ENCODE results near the gene EFCAB14. TPM values are rescaled to one million over a fixed set of nuclear protein-coding genes. Genes with fewer than 3 reads are reported as not detected.

Gene EFCAB14
- total RNA-seq, 6 experiments from 2014 or later, result 60.6 to 69.7 (median 66.4) TPM

DNA sequence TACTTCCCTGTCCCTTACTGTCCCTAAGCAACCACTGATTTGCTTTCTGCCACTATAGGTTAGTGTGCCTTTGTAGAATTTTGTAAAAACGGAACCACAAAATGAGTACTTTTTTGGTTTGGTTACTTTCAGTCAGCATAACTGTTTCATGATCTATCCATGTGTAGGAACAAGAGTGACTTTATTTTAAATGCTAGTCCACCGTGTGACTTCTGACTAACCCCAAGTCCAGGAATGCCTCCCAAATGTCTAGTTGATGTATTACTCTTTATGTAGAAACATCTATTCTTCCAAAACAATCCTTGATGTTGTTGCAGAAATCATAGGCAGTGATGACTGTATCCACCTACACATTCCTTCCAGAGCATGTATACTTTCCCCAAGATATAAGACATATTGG lies 72.1 kb downstream of the EFCAB14 start:
- Mint-ChIP-seq H3K9me3 (0 out of 2 replicates have a peak, but pooled peaks cover 4% of the 10 kb centered on the region), H3K27ac (no peak overlapping the region; the same call in 1 of the 2 replicates), H3K27me3 (ENCODE audit: insufficient read depth) (no peaks in the 10 kb centered on the region), H3K4me1 (ENCODE audit: low read depth) (peaks cover 41% of the 10 kb centered on the region), H3K4me3 (no peak overlapping the region), H3K36me3 (ENCODE audit: low read depth) (peaks cover 35% of the 10 kb centered on the region)
- TF ChIP-seq, protein P1, sequence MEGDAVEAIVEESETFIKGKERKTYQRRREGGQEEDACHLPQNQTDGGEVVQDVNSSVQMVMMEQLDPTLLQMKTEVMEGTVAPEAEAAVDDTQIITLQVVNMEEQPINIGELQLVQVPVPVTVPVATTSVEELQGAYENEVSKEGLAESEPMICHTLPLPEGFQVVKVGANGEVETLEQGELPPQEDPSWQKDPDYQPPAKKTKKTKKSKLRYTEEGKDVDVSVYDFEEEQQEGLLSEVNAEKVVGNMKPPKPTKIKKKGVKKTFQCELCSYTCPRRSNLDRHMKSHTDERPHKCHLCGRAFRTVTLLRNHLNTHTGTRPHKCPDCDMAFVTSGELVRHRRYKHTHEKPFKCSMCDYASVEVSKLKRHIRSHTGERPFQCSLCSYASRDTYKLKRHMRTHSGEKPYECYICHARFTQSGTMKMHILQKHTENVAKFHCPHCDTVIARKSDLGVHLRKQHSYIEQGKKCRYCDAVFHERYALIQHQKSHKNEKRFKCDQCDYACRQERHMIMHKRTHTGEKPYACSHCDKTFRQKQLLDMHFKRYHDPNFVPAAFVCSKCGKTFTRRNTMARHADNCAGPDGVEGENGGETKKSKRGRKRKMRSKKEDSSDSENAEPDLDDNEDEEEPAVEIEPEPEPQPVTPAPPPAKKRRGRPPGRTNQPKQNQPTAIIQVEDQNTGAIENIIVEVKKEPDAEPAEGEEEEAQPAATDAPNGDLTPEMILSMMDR (IDR thresholded peaks at IDR 0.05), result no peak
- no peak for DNase-seq

DNA sequence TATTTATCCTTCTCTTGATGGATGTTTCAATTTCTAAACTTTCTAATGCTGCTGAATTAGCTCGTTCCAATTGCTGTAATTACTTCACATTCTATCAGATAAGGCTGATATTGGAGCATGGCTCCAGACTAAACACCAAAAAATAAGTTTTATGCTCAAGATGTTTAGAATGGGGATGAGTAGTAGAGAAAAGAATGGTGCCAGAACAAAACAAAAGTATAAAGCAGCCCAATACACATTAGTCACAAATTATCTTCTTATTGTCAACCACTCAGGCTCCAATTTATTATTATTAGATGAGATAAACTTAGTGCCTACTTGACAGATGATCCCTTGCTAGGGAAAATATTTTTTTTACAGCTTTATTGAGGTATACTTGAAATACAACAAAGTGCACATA lies 72.6 kb downstream of the EFCAB14 start:
- Mint-ChIP-seq H3K27me3 (ENCODE audit: insufficient read depth) (no peaks in the 10 kb centered on the region), H3K9me3 (0 out of 2 replicates have a peak, but pooled peaks cover 4% of the 10 kb centered on the region), H3K4me1 (ENCODE audit: low read depth) (peaks cover 41% of the 10 kb centered on the region), H3K4me3 (no peak overlapping the region), H3K27ac (no peak overlapping the region), H3K36me3 (ENCODE audit: low read depth) (peaks cover 40% of the 10 kb centered on the region)
- TF ChIP-seq, protein P1 (IDR thresholded peaks at IDR 0.05), result no peak
- no peak for DNase-seq

DNA sequence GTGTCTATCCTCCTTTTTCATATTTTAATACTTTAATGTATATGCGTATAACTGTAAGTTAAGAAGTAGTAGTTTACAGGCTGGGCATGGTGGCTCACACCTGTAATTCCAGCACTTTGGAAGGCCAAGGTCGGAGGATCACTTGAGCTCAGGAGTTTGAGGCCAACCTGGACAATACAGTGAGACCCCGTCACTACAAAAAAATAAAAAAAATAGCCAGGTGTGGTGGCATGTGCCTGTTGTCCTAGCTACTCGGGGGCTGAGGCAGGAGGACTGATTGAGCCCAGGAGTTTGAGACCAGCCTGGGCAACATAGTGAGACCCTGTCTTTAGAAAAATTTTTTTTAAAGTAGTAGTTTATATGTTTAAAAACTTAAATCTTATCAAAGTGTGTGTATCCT lies 73.1 kb downstream of the EFCAB14 start:
- peaks cover 43% of the 10 kb centered on the region for H3K36me3 Mint-ChIP-seq (ENCODE audit: low read depth)
- peaks cover 41% of the 10 kb centered on the region for H3K4me1 Mint-ChIP-seq (ENCODE audit: low read depth)
- H3K9me3 Mint-ChIP-seq, result 0 out of 2 replicates have a peak, but pooled peaks cover 4% of the 10 kb centered on the region
- no peaks in the 10 kb centered on the region for H3K27me3 Mint-ChIP-seq (ENCODE audit: insufficient read depth)
- DNase-seq, result no peak
- TF ChIP-seq, protein P1 (IDR thresholded peaks at IDR 0.05), result no peak
- no peak overlapping the region for H3K27ac Mint-ChIP-seq
- no peak overlapping the region for H3K4me3 Mint-ChIP-seq

- Mint-ChIP-seq H3K9me3 (no peaks in the 10 kb centered on the region), H3K27ac (peak overlapping the region; percentile 77), H3K4me1 (ENCODE audit: low read depth) (peaks cover 41% of the 10 kb centered on the region), H3K36me3 (ENCODE audit: low read depth) (peaks cover 29% of the 10 kb centered on the region), H3K4me3 (peak overlapping the region; percentile 23; the same call in 1 of the 2 replicates), H3K27me3 (ENCODE audit: insufficient read depth) (no peaks in the 10 kb centered on the region)
- peak; percentile 94 for DNase-seq
- TF ChIP-seq, protein P1 (IDR thresholded peaks at IDR 0.05), result no peak
Measured at GRCh38 chr1:46643368-46643775, 75.5 kb downstream of the EFCAB14 start.

- H3K9me3 Mint-ChIP-seq, result no peaks in the 10 kb centered on the region
- H3K36me3 Mint-ChIP-seq (ENCODE audit: low read depth), result peaks cover 24% of the 10 kb centered on the region
- H3K4me1 Mint-ChIP-seq (ENCODE audit: low read depth), result peaks cover 37% of the 10 kb centered on the region
- no peak overlapping the region for H3K27ac Mint-ChIP-seq
- no peak overlapping the region for H3K4me3 Mint-ChIP-seq
- TF ChIP-seq, protein P1 (IDR thresholded peaks at IDR 0.05), result no peak
- no peak for DNase-seq
- no peaks in the 10 kb centered on the region for H3K27me3 Mint-ChIP-seq (ENCODE audit: insufficient read depth)
Measured at GRCh38 chr1:46642115-46642680, 76.7 kb downstream of the EFCAB14 start.

Measured in HFFc6 (cell line).